ENCODE results near the gene NUDT2. TPM values are rescaled to one million over a fixed set of nuclear protein-coding genes. Genes with fewer than 3 reads are reported as not detected.
"Not testable (repeated sequence)": the region's sequence is repeated elsewhere in the genome, so short reads cannot be mapped to it uniquely, and the experiment has no call there.

Gene NUDT2
- total and polyA plus RNA-seq, 10 donors: 10.4 to 32.1 (median 16.0) TPM

GRCh38 chr9:34291423-34291822 is 37.9 kb upstream of the NUDT2 start:
- Histone ChIP-seq H3K27ac (peak overlapping the region in 1 of 8 donors; percentile 35), H3K4me1 (peaks cover 0 to 12% (median 3%) of the 10 kb centered on the region in 6 donors), H3K9me3 (no peaks in the 10 kb centered on the region), H3K36me3 (no peaks in the 10 kb centered on the region), H3K4me3 (no peak overlapping the region), H3K27me3 (replicated peaks in 1 of 7) (no peaks in the 10 kb centered on the region)
- DNase-seq: no peak
- 88 to 98% (median 95%) methylated on average over 2 of the region's 2 CpGs for WGBS, 5 donors
- TF ChIP-seq POLR2A (IDR thresholded peaks at IDR 0.05) (no peak), POLR2AphosphoS5 (IDR thresholded peaks at IDR 0.05) (no peak)
- TF ChIP-seq, protein P1, sequence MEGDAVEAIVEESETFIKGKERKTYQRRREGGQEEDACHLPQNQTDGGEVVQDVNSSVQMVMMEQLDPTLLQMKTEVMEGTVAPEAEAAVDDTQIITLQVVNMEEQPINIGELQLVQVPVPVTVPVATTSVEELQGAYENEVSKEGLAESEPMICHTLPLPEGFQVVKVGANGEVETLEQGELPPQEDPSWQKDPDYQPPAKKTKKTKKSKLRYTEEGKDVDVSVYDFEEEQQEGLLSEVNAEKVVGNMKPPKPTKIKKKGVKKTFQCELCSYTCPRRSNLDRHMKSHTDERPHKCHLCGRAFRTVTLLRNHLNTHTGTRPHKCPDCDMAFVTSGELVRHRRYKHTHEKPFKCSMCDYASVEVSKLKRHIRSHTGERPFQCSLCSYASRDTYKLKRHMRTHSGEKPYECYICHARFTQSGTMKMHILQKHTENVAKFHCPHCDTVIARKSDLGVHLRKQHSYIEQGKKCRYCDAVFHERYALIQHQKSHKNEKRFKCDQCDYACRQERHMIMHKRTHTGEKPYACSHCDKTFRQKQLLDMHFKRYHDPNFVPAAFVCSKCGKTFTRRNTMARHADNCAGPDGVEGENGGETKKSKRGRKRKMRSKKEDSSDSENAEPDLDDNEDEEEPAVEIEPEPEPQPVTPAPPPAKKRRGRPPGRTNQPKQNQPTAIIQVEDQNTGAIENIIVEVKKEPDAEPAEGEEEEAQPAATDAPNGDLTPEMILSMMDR (IDR thresholded peaks at IDR 0.05 in 8 of 11, conservative IDR thresholded peaks at IDR 0.05 in 3 of 11): no peak
- intact Hi-C loops (cut with DNase I; ENCODE audit: low total_unique reads): no loop called here

DNA sequence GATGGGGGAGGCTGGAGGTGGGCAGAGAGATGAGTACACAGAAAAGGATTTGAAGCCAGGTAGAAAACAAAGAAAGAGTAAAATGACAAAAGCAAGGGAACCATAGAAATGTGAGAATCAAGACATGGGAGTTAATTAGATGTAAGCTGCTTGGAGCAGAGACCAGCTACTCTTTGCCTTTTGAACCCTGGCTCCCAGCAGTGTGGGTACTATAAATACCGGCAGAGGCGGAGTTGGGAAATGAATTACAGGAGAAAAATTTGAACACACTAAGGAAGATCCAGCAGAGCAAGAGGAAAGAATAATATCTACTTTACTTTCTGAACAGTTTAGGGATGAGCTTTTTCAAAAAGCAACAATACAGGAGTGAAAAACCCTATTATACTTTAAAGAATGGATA is 36.8 kb upstream of the NUDT2 start:
- no peak for DNase-seq
- Histone ChIP-seq H3K4me1 (peaks cover 0 to 12% (median 3%) of the 10 kb centered on the region in 6 donors), H3K27me3 (replicated peaks in 1 of 7) (no peaks in the 10 kb centered on the region), H3K27ac (no peak overlapping the region), H3K9me3 (no peaks in the 10 kb centered on the region), H3K36me3 (no peaks in the 10 kb centered on the region), H3K4me3 (no peak overlapping the region)
- intact Hi-C loops (cut with DNase I; ENCODE audit: low total_unique reads): no loop called here
- 67 to 77% (median 72%) methylated on average over 2 of the region's 2 CpGs for WGBS, 5 donors
- TF ChIP-seq, protein P1 (IDR thresholded peaks at IDR 0.05 in 8 of 11, conservative IDR thresholded peaks at IDR 0.05 in 3 of 11): no peak
- no peak for TF ChIP-seq POLR2AphosphoS5 (IDR thresholded peaks at IDR 0.05)
- TF ChIP-seq POLR2A (IDR thresholded peaks at IDR 0.05): no peak

- H3K27me3 ChIP-seq (replicated peaks in 1 of 7); H3K9me3 ChIP-seq; H3K4me1 ChIP-seq; H3K27ac ChIP-seq; intact Hi-C loops (cut with DNase I; ENCODE audit: low total_unique reads); H3K4me3 ChIP-seq; DNase-seq; H3K36me3 ChIP-seq: not testable (repeated sequence)
- 91 to 95% (median 94%) methylated on average over 7 of the region's 7 CpGs for WGBS, 5 donors
Observed at GRCh38 chr9:34301064-34301463, 28.3 kb upstream of the NUDT2 start.

DNA sequence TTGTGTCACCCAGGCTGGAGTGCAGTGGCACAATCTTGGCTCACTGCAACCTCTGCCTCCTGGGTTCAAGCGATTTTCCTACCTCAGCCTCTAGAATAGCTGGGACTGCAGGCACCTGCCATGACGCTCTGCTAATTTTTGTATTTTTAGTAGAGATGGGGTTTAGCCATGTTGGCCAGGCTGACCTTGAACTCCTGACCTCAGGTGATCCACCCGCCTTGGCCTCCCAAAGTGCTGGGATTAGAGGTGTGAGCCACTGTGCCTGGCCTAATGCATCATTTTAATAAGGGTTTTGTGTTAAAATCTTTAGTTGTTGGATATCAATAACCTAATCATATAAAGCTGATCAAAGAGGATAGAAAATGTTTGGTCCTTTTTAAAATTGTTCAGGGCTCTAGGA is 21.1 kb upstream of the NUDT2 start:
- intact Hi-C loops (cut with DNase I; ENCODE audit: low total_unique reads); H3K27ac ChIP-seq; H3K27me3 ChIP-seq (replicated peaks in 1 of 7); H3K4me1 ChIP-seq; H3K4me3 ChIP-seq; DNase-seq; H3K36me3 ChIP-seq; H3K9me3 ChIP-seq: not testable (repeated sequence)
- 94 to 100% (median 98%) methylated on average over 3 of the region's 3 CpGs for WGBS, 5 donors

GRCh38 chr9:34310215-34310614 is 19.2 kb upstream of the NUDT2 start:
- Histone ChIP-seq H3K36me3 (no peaks in the 10 kb centered on the region), H3K4me1 (no peaks in the 10 kb centered on the region), H3K4me3 (no peak overlapping the region), H3K9me3 (no peaks in the 10 kb centered on the region), H3K27ac (no peak overlapping the region), H3K27me3 (replicated peaks in 1 of 7) (no peaks in the 10 kb centered on the region)
- TF ChIP-seq POLR2AphosphoS5 (IDR thresholded peaks at IDR 0.05): no peak
- 98 to 100% (median 100%) methylated on average over 1 of the region's 1 CpG for whole genome bisulfite sequencing, 5 donors
- DNase-seq: no peak
- intact Hi-C loops (cut with DNase I; ENCODE audit: low total_unique reads): no loop called here

GRCh38 chr9:34311499-34312185 is 17.7 kb upstream of the NUDT2 start:
- intact Hi-C loops (cut with DNase I; ENCODE audit: low total_unique reads): no loop called here
- Histone ChIP-seq H3K4me1 (no peaks in the 10 kb centered on the region), H3K4me3 (no peak overlapping the region), H3K27ac (no peak overlapping the region), H3K9me3 (no peaks in the 10 kb centered on the region), H3K36me3 (no peaks in the 10 kb centered on the region), H3K27me3 (replicated peaks in 1 of 7) (no peaks in the 10 kb centered on the region)
- 91 to 98% (median 93%) methylated on average over 6 of the region's 6 CpGs for WGBS, 5 donors
- no peak for DNase-seq
- TF ChIP-seq, protein P1 (IDR thresholded peaks at IDR 0.05 in 8 of 11, conservative IDR thresholded peaks at IDR 0.05 in 3 of 11): no peak
- no peak for TF ChIP-seq POLR2A (IDR thresholded peaks at IDR 0.05)
- TF ChIP-seq POLR2AphosphoS5 (IDR thresholded peaks at IDR 0.05): no peak
